CD4-positive, alpha-beta T cell treated with Interleukin-4 for 1 hour (primary cell): Measurements from ENCODE around the gene SHISA7.
"Not testable (repeated sequence)": the region's sequence is repeated elsewhere in the genome, so short reads cannot be mapped to it uniquely, and the experiment has no call there.

Experiments used
- DNase-seq, 2 donors: peaks; one replicate each; pipeline ENCODE4 v3.0.0-alpha.2; 2020 to 2022

SHISA7 gene

GRCh38 chr19:55409179-55409578 lies 33.9 kb downstream of the SHISA7 start:
- not testable (repeated sequence) for DNase-seq

- no peak for DNase-seq
Observed at GRCh38 chr19:55408533-55408872, 34.6 kb downstream of the SHISA7 start.

- peak; percentile 99 for DNase-seq
Observed at GRCh38 chr19:55407800-55408532, 35.1 kb downstream of the SHISA7 start.

GRCh38 chr19:55407550-55407799 lies 35.6 kb downstream of the SHISA7 start, which contains the start of gene UBE2S:
Gene UBE2S, minus strand, starts transcription at chr19:55407788. Its CDS starts 199 bp downstream, at chr19:55407589.
- not testable (repeated sequence) for DNase-seq

- DNase-seq: peak in 1 of 2 donors; percentile 27
Observed at GRCh38 chr19:55406826-55407549, 36.1 kb downstream of the SHISA7 start.

- DNase-seq: peak in 1 of 2 donors; percentile 19
Observed at GRCh38 chr19:55406091-55406825, 36.8 kb downstream of the SHISA7 start.

GRCh38 chr19:55405638-55406037 lies 37.5 kb downstream of the SHISA7 start:
- DNase-seq: no peak

GRCh38 chr19:55402509-55402908 lies 40.6 kb downstream of the SHISA7 start:
- no peak for DNase-seq

GRCh38 chr19:55401390-55401789 lies 41.7 kb downstream of the SHISA7 start:
- DNase-seq: not testable (repeated sequence)

- DNase-seq: no peak
Observed at GRCh38 chr19:55400281-55401087, 42.6 kb downstream of the SHISA7 start.

- no peak for DNase-seq
Observed at GRCh38 chr19:55398200-55398925, 44.7 kb downstream of the SHISA7 start.

- no peak for DNase-seq
Observed at GRCh38 chr19:55392820-55393761, 50.0 kb downstream of the SHISA7 start.

GRCh38 chr19:55391702-55392615 lies 51.1 kb downstream of the SHISA7 start:
- DNase-seq: no peak

GRCh38 chr19:55391191-55391670 lies 51.9 kb downstream of the SHISA7 start:
- DNase-seq: no peak

GRCh38 chr19:55390461-55390880 lies 52.6 kb downstream of the SHISA7 start:
- DNase-seq: no peak

- DNase-seq: no peak
Observed at GRCh38 chr19:55389386-55390317, 53.4 kb downstream of the SHISA7 start.

GRCh38 chr19:55387736-55388497 lies 55.2 kb downstream of the SHISA7 start:
- no peak for DNase-seq

- DNase-seq: no peak
Observed at GRCh38 chr19:55386493-55386971, 56.6 kb downstream of the SHISA7 start.
